ENCODE measurements around the gene HIVEP3. TPM values are rescaled to one million over a fixed set of nuclear protein-coding genes. Genes with fewer than 3 reads are reported as not detected.

Gene HIVEP3
- total RNA-seq, 1 experiment from 2014 or later: 3.1 TPM

- no peaks in the 10 kb centered on the region for H3K36me3 ChIP-seq (ENCODE audit: insufficient read depth, low read length, poor library complexity, severe bottlenecking)
- ChIA-PET CTCF (no interaction called here), POLR2A (ENCODE audit: low non-redundant PET) (no interaction called here)
- no peak overlapping the region for H3K4me3 ChIP-seq (ENCODE audit: low read depth, low read length, poor library complexity, severe bottlenecking)
- TF ChIP-seq EZH2 (IDR thresholded peaks at IDR 0.05; ENCODE audit: borderline replicate concordance, low read depth, low read length, poor library complexity, severe bottlenecking): no peak
- TF ChIP-seq, protein P1, sequence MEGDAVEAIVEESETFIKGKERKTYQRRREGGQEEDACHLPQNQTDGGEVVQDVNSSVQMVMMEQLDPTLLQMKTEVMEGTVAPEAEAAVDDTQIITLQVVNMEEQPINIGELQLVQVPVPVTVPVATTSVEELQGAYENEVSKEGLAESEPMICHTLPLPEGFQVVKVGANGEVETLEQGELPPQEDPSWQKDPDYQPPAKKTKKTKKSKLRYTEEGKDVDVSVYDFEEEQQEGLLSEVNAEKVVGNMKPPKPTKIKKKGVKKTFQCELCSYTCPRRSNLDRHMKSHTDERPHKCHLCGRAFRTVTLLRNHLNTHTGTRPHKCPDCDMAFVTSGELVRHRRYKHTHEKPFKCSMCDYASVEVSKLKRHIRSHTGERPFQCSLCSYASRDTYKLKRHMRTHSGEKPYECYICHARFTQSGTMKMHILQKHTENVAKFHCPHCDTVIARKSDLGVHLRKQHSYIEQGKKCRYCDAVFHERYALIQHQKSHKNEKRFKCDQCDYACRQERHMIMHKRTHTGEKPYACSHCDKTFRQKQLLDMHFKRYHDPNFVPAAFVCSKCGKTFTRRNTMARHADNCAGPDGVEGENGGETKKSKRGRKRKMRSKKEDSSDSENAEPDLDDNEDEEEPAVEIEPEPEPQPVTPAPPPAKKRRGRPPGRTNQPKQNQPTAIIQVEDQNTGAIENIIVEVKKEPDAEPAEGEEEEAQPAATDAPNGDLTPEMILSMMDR (conservative IDR thresholded peaks at IDR 0.05; ENCODE audit: low read depth, low read length): no peak
- intact Hi-C loops (cut with micrococcal nuclease; ENCODE audit: unreplicated experiment): no loop called here
- no peak for DNase-seq (ENCODE audit: low spot score)
- no peak overlapping the region for H3K27ac ChIP-seq (ENCODE audit: low read depth, low read length, poor library complexity, severe bottlenecking)
- no peaks in the 10 kb centered on the region for H3K9me3 ChIP-seq (ENCODE audit: low read depth, low read length, poor library complexity, severe bottlenecking)
- no TSS peak for BruUV-seq (replicated peaks)
- no peaks in the 10 kb centered on the region for H3K27me3 ChIP-seq (replicated peaks; ENCODE audit: insufficient read depth, low read depth, low read length, poor library complexity)
- no peaks in the 10 kb centered on the region for H3K4me1 ChIP-seq (ENCODE audit: insufficient read depth, low read length, poor library complexity, severe bottlenecking)
Measured at GRCh38 chr1:41700581-41700980, 218.1 kb downstream of the HIVEP3 start.

GRCh38 chr1:41699861-41700248 lies 218.9 kb downstream of the HIVEP3 start:
- DNase-seq (ENCODE audit: low spot score): no peak
- intact Hi-C loops (cut with micrococcal nuclease; ENCODE audit: unreplicated experiment): no loop called here
- no peaks in the 10 kb centered on the region for H3K9me3 ChIP-seq (ENCODE audit: low read depth, low read length, poor library complexity, severe bottlenecking)
- H3K27me3 ChIP-seq (replicated peaks; ENCODE audit: insufficient read depth, low read depth, low read length, poor library complexity): no peaks in the 10 kb centered on the region
- H3K36me3 ChIP-seq (ENCODE audit: insufficient read depth, low read length, poor library complexity, severe bottlenecking): no peaks in the 10 kb centered on the region
- no peak overlapping the region for H3K27ac ChIP-seq (ENCODE audit: low read depth, low read length, poor library complexity, severe bottlenecking)
- CTCF ChIA-PET: no interaction called here
- no peak overlapping the region for H3K4me3 ChIP-seq (ENCODE audit: low read depth, low read length, poor library complexity, severe bottlenecking)
- TF ChIP-seq, protein P1 (conservative IDR thresholded peaks at IDR 0.05; ENCODE audit: low read depth, low read length): no peak
- no peak for TF ChIP-seq EZH2 (IDR thresholded peaks at IDR 0.05; ENCODE audit: borderline replicate concordance, low read depth, low read length, poor library complexity, severe bottlenecking)
- no TSS peak for BruUV-seq (replicated peaks)
- no peaks in the 10 kb centered on the region for H3K4me1 ChIP-seq (ENCODE audit: insufficient read depth, low read length, poor library complexity, severe bottlenecking)
- POLR2A ChIA-PET (ENCODE audit: low non-redundant PET): no interaction called here

DNA sequence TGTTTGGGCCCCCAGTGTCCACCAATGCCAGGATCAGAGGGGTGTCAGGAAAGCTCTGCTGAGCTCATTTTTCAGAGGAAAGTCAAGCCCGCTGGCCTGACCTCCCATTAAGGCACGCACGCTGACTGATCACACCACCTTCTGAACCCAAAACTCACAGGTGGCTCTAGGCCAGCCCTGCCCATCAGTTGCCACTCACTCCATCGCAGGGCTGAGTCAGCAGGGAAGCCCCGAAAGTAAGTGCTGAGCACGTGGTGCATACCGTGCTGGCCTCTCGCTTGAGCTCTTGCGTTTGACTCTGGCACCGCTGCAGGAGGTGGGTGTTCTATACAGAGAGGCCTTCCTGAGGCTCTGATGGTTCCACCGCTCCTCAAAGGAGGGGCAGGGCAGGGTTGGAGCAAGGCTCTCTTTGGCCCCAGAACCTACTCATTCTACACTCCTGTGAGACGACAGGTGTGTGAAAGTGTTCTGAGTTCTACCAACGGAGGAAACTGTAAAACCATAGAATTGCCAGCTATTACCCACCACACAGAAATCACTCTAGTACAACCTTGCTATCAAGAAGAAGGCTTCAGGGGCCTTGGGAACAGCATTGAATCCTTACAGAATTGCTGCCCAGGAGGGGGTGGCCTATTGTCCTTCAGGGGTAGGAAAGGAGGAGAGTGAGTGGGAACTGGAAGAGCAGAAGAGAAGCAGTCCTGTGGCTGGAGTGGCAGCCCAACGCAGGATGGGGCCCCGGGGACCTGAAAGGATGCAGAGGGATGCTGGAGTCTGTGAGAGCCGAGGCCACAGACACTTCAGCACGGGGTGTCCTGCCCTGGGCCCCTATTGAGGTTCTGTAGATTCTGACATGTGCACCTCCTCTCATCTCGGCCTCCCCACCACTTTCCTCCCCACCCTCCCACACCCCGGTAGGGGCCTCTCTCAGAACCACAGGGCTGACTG lies 219.5 kb downstream of the HIVEP3 start:
- Histone ChIP-seq H3K4me1 (ENCODE audit: insufficient read depth, low read length, poor library complexity, severe bottlenecking) (no peaks in the 10 kb centered on the region), H3K36me3 (ENCODE audit: insufficient read depth, low read length, poor library complexity, severe bottlenecking) (no peaks in the 10 kb centered on the region), H3K27ac (ENCODE audit: low read depth, low read length, poor library complexity, severe bottlenecking) (no peak overlapping the region), H3K4me3 (ENCODE audit: low read depth, low read length, poor library complexity, severe bottlenecking) (no peak overlapping the region), H3K27me3 (replicated peaks; ENCODE audit: insufficient read depth, low read depth, low read length, poor library complexity) (no peaks in the 10 kb centered on the region), H3K9me3 (ENCODE audit: low read depth, low read length, poor library complexity, severe bottlenecking) (no peaks in the 10 kb centered on the region)
- no TSS peak for BruUV-seq (replicated peaks)
- CTCF ChIA-PET: no interaction called here
- TF ChIP-seq EZH2 (IDR thresholded peaks at IDR 0.05; ENCODE audit: borderline replicate concordance, low read depth, low read length, poor library complexity, severe bottlenecking): no peak
- TF ChIP-seq, protein P1 (conservative IDR thresholded peaks at IDR 0.05; ENCODE audit: low read depth, low read length): no peak
- DNase-seq (ENCODE audit: low spot score): no peak
- POLR2A ChIA-PET (ENCODE audit: low non-redundant PET): no interaction called here
- intact Hi-C loops (cut with micrococcal nuclease; ENCODE audit: unreplicated experiment): no loop called here
